ENCODE data around the gene CDADC1. TPM values are rescaled to one million over a fixed set of nuclear protein-coding genes. Genes with fewer than 3 reads are reported as not detected.

CDADC1 gene
- total RNA-seq, 2 experiments from 2014 or later, result 9.1 to 11.3 TPM

DNA sequence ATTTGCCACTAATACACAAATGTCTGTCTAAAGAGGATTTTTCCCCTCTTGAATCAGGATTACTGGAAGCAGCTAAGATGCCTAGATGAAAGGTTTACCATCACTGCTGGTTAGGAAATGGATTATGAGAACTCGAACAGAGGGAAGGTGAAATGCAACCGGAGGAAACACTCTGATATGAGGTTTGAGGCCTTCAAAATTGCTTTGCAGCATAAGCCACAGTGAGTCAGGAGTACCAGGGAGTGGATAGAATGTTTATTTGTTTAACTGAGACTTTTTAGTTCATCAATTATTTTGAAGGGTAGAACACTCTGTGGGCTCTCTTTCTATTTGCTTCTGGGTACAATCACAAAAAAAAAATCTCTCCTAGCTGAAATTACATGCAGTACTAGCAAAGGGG is 18.1 kb downstream of the CDADC1 start:
- TF ChIP-seq, protein P1, sequence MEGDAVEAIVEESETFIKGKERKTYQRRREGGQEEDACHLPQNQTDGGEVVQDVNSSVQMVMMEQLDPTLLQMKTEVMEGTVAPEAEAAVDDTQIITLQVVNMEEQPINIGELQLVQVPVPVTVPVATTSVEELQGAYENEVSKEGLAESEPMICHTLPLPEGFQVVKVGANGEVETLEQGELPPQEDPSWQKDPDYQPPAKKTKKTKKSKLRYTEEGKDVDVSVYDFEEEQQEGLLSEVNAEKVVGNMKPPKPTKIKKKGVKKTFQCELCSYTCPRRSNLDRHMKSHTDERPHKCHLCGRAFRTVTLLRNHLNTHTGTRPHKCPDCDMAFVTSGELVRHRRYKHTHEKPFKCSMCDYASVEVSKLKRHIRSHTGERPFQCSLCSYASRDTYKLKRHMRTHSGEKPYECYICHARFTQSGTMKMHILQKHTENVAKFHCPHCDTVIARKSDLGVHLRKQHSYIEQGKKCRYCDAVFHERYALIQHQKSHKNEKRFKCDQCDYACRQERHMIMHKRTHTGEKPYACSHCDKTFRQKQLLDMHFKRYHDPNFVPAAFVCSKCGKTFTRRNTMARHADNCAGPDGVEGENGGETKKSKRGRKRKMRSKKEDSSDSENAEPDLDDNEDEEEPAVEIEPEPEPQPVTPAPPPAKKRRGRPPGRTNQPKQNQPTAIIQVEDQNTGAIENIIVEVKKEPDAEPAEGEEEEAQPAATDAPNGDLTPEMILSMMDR (IDR thresholded peaks at IDR 0.05), result no peak
- intact Hi-C loops (cut with DNase I, micrococcal nuclease), result no loop called here
- DNase-seq (no peak), ATAC-seq (ENCODE audit: poor library complexity) (no peak)
- H3K4me1 Mint-ChIP-seq (ENCODE audit: low read depth), result no peaks in the 10 kb centered on the region
- peaks cover 28% of the 10 kb centered on the region for H3K36me3 ChIP-seq (ENCODE audit: insufficient read depth, low read length)
- no peak overlapping the region for H3K27ac ChIP-seq (ENCODE audit: low read depth in 1 of 2, low read length in 2 of 2)
- ChIA-PET POLR2A (no interaction called here), CTCF (no interaction called here)
- H3K9me3 ChIP-seq (ENCODE audit: control insufficient read depth in 1 of 2, insufficient read depth in 1 of 2, low read length in 2 of 2), result no peaks in the 10 kb centered on the region
- H3K4me3 Mint-ChIP-seq, result no peak overlapping the region
- H3K27me3 Mint-ChIP-seq, result no peaks in the 10 kb centered on the region
- no peaks in the 10 kb centered on the region for H3K9me3 Mint-ChIP-seq
- no peak overlapping the region for H3K27ac Mint-ChIP-seq
- no peaks in the 10 kb centered on the region for H3K4me1 ChIP-seq (ENCODE audit: insufficient read depth, low read length)
- no peak overlapping the region for H3K4me3 ChIP-seq (ENCODE audit: low read length)
- H3K27me3 ChIP-seq (ENCODE audit: control insufficient read depth in 1 of 2, insufficient read depth in 2 of 2, low read length in 2 of 2), result no peaks in the 10 kb centered on the region
- H3K36me3 Mint-ChIP-seq (ENCODE audit: low read depth), result peaks cover 37% of the 10 kb centered on the region

DNA sequence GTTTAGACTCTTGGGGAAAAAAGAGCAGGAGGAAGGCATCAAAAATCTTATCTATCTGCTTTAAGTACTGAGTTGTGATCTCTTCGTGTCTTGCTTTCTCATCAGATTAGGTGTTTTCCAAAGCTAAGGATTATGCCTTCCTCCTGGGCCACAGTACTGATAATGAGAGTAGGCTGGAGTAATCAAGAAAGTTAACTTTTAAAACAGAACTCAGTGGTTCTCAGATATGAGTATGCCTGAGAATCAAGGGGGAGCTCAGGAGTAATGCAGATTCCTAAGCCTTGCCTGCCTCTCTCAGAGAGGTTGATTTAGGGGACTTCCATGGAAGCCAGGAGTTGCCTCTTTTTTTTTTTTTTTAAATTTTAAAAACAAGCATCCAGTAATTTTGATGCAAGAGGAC is 23.5 kb downstream of the CDADC1 start:
- no peak for ATAC-seq (ENCODE audit: poor library complexity)
- Histone ChIP-seq H3K27ac (ENCODE audit: low read depth in 1 of 2, low read length in 2 of 2) (no peak overlapping the region), H3K9me3 (ENCODE audit: control insufficient read depth in 1 of 2, insufficient read depth in 1 of 2, low read length in 2 of 2) (no peaks in the 10 kb centered on the region), H3K27me3 (ENCODE audit: control insufficient read depth in 1 of 2, insufficient read depth in 2 of 2, low read length in 2 of 2) (no peaks in the 10 kb centered on the region), H3K4me1 (ENCODE audit: insufficient read depth, low read length) (no peaks in the 10 kb centered on the region), H3K4me3 (ENCODE audit: low read length) (no peak overlapping the region), H3K36me3 (ENCODE audit: insufficient read depth, low read length) (peaks cover 14% of the 10 kb centered on the region)
- H3K27me3 Mint-ChIP-seq, result no peaks in the 10 kb centered on the region
- H3K4me1 Mint-ChIP-seq (ENCODE audit: low read depth), result no peaks in the 10 kb centered on the region
- intact Hi-C loops (cut with DNase I, micrococcal nuclease), result no loop called here
- TF ChIP-seq, protein P1 (IDR thresholded peaks at IDR 0.05), result no peak
- DNase-seq, result no peak
- no peak overlapping the region for H3K27ac Mint-ChIP-seq
- H3K4me3 Mint-ChIP-seq, result no peak overlapping the region
- CTCF ChIA-PET, result interaction anchor here (1.5 kb wide), 1 partner anchor 9 kb away, joined by 7 read pairs; no protein-coding TSS in a partner anchor
- peaks cover 14% of the 10 kb centered on the region for H3K36me3 Mint-ChIP-seq (ENCODE audit: low read depth)
- H3K9me3 Mint-ChIP-seq, result no peaks in the 10 kb centered on the region
- POLR2A ChIA-PET, result no interaction called here

DNA sequence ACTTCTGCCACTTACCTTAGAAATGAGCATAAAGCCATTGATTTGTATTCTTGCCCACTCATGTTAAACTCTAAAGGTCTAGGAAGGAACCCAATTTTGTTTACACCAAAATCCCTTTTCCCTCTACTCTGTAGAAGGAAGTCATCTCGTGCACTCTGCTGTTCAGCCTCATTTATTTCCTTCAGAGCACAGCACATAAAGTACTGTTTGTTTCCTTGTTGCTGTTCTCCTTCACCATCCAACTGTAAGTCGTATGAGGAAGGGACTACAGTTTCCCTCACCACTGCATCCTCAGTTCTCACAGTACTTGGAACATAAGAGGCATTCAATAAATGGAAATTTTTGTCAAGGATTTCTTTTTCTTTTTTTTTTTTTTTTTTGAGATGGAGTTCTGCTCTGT is 24.6 kb downstream of the CDADC1 start:
- Histone ChIP-seq H3K9me3 (ENCODE audit: control insufficient read depth in 1 of 2, insufficient read depth in 1 of 2, low read length in 2 of 2) (no peaks in the 10 kb centered on the region), H3K27me3 (ENCODE audit: control insufficient read depth in 1 of 2, insufficient read depth in 2 of 2, low read length in 2 of 2) (no peaks in the 10 kb centered on the region), H3K36me3 (ENCODE audit: insufficient read depth, low read length) (peaks cover 9% of the 10 kb centered on the region), H3K27ac (ENCODE audit: low read depth in 1 of 2, low read length in 2 of 2) (no peak overlapping the region), H3K4me3 (ENCODE audit: low read length) (no peak overlapping the region), H3K4me1 (ENCODE audit: insufficient read depth, low read length) (no peaks in the 10 kb centered on the region)
- Mint-ChIP-seq H3K9me3 (no peaks in the 10 kb centered on the region), H3K4me3 (no peak overlapping the region), H3K27me3 (no peaks in the 10 kb centered on the region), H3K4me1 (ENCODE audit: low read depth) (no peaks in the 10 kb centered on the region), H3K27ac (no peak overlapping the region), H3K36me3 (ENCODE audit: low read depth) (peaks cover 8% of the 10 kb centered on the region)
- ChIA-PET CTCF (no interaction called here), POLR2A (no interaction called here)
- intact Hi-C loops (cut with DNase I, micrococcal nuclease), result no loop called here
- TF ChIP-seq, protein P1 (IDR thresholded peaks at IDR 0.05), result no peak
- no peak for ATAC-seq (ENCODE audit: poor library complexity)
- DNase-seq, result no peak

Data from CD4-positive, alpha-beta T cell (primary cell).